Activated CD4-positive, alpha-beta T cell treated with anti-CD3 and anti-CD28 coated beads for 4 hours (primary cell): ENCODE measurements around the gene ACTN1.

Experiments used
- DNase-seq, 2 donors: peaks; one replicate each; pipeline ENCODE4 v3.0.0-alpha.2; 2020

The ACTN1 gene

DNA sequence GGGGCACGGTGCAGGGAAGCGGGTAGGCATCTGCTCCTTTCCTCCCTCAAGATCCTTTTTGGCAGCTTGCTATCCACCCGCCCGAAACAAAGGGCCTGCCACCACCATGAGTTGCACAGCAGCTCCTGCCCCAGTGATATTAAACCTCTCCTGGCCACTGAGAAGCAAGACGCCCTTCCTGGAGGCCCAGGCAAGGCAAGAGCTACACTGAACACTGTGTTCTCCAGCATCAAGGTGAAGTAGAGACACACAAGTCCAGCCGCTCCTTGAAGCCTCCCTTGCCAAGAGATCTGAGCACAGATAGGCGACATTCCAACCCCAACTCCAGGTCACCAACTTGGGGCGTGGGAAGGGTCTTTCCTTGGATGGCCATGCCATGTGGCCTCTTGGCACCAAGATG, 70.9 kb downstream of the ACTN1 start:
- DNase-seq = no peak

GRCh38 chr14:68906439-68906838, 72.7 kb downstream of the ACTN1 start:
- DNase-seq = no peak

DNA sequence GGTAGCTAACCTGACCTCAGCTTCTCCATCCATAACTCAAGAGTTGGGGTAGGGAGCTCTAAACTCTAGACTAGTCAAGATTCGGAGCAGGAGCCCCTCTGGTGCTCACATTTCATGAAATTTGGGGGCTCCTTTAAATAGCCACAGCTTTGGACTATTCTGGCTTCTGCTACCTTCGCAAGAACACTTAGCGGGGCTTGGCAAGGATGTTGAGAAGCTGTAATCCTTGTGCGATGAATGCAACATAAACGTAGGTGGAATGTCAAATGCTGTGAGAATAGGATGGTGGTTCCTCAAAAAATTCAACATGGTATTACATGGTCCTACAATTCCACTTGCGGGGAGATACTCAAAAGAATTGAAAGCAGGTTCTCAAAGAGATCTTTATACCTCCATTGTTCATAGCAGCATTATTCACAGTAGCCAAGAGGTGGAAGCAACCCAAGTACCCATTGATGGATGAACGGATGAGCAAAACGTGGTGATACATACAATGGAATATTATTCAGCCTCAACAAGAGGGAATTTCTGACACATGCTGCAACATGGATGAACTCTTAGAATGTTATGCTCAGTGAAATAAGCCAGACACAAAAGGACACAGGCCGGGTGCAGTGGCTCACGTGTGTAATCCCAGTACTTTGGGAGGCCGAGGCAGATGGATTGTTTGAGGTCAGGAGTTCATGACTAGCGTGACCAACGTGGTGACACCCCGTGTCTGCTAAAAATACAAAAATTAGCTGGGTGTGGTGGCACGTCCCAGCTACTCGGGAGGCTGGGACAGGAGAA, 73.8 kb downstream of the ACTN1 start:
- no peak for DNase-seq

DNA sequence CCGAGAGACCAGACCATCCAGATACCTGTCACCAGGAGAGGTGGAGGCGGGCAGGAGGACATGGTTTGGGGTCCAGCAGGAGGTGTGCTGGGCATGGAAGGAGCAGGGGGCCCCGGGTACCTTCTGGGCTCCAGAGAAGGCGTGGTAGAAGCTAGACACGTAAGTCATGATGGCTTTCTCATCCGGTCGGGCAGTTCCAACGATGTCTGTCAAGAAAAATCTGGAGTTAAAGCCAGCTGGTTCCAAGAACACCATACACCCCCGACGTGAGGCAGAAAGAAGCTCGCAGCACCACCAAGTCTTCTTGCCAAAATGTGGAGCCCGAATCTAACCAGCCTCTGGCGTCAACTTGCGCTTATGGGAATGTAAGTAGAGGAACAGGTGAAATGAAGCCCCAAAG, 76.7 kb downstream of the ACTN1 start:
- DNase-seq = no peak

DNA sequence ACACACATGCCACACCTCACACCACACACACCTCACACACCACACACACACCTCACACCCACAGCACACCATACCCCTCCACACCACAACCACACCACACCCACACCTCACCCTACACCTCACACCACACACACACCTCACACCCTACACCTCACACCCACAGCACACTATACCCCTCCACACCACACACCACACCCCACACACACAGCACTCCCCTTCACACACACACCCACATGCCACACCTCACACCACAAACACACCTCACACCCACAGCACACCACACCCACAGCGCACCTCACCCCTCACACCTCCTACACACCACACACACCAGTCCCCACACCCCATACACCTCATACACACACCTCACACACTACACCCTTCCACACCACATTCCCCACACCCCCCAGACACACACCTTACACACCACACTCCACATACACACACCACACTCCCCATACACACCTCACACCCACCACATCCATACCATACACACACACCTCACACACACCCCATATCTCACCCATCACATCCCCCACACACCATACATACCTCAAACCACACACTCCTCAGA, 80.0 kb downstream of the ACTN1 start:
- DNase-seq = no peak

DNA sequence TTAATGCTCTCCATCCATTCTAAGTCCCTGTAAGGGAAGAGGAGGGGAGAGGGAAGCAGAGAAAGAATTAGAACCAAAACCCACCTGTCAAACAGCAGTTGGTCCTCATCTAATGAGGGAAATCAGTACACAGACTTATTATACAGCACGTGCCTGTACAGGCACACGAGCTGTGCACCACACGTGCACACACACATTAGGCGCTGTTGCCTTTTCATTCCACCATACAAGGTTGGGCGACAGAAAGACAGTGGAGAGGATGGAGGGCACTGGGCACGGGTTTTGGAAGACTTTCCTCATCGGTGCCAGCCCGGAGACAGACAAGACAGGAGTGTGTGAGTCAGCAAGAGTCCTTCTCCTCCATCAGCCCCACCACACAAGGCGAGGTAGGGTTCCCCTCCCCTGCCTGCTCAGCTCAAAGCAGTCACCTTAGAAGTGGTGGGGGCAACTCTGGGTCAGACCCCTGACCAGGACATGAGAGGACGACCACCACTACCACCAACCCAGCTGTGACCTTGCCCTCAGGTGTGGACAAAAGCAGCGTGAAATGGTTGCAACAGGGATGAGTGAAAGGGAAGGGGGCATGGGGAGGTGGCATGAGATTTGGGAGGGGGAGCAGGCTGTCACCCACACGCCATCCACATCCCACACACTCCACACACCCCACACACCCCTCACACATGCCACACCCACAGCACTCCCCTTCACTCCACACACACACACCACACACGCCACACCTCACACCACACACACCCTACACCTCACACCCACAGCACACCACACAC, 80.7 kb downstream of the ACTN1 start:
- no peak for DNase-seq

DNA sequence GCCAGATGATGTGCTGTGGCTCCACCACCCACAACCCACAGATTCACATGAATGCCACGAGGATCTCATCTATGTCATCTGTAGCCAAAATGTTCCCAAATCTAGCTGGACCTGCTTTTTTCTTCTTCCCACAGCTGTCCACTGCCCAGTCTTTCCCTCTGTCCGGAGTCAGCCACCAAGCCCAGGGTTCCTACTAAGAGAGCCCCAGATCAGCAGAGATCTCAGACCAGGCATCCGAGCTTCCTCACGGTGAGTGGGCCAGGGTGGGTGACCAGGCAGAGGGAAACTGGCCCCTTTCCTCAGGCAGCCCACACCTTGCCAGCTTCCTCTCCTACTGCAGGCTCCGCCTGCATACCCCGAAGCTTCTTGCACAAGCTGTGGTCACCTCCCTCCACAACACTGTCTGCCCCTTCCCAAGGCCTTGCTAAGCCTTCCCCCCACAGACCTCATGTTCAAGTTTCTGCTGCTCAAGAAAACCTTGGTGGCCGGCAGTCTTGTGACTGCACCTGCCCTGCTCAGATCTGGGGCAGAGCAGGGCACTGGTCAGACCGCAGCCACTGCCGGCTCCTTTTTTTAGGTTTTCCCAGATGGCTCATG, 81.4 kb downstream of the ACTN1 start:
- DNase-seq = no peak

DNA sequence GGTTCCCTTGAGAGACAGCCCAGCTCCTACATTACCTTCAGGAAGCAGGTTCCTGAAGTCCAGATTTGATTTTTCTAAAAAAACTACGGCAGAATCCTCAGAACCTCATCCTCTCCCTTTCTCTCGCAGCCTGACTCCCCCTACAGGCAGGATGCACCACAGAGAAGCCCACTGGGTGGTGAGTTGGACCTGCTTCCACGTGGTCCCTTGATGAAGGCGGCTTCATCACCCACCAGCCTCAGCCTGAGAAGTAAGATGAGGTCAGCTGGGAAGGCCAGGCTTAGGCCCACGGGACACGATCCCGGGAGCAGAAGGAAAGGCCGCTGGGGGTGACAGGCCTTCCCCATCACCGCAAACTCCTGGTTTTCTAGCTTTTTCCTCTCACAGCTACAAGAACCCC, 83.0 kb downstream of the ACTN1 start:
- DNase-seq = no peak

DNA sequence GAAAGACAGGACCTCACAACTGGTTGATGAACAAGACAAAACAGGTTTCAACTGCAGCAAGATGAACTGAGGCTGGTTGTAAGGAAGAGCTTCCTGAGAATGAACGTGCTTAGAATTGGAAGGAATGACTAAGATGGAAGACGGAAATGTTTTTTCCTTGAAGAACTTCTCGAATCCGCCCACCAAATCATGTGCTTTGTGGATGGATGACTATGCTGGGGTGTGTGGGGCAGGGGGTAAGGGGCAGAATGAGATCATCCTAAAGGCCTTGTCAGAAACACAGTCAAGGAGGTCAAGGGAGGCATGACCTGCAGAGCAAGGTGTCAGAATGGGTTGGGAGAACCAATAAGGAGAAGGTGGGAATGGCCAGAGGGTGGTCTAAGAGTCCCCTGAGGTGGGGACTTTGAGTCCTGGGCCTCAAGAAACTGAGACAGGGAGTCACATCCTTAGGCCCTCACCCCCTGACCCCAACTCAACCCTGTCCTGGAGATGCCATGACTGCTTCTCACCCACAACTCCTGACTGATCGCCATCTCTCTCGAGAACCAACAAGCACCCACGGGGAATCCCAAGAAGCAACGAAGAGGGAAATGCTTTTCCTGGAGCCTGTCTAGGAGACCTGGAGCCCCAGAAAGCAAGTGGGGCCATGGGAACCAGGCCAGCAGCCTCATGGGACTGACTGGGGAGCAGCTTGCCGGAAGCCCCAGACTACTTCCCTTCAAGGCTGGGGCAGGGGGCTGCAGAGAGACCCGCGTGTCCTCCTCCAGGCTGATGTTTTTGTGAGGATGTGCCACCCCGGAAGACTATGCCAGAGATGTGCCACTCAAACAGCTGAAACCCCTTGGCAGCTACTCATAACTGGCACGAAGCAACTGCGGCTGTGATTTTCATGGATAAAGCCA, 84.0 kb downstream of the ACTN1 start:
- DNase-seq = no peak

DNA sequence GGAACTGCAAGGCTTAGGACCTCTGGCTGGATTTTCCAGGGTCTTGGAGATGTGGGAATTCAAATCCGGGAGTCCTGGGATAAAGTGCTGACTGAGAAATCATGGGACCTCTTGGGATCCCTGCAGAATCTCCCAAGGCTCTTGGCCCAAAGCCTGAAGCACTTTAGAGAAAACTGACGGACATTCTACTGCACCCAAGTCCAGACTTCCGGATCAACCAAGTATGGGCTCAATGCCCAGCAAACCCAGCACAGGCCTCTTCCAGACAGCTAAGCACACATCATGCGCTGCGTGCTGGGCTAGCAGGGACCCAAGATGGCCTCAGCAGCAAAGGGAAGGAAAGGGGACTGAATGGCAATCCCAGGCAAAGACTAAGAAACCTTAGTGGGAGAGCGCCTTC, 85.0 kb downstream of the ACTN1 start:
- no peak for DNase-seq

DNA sequence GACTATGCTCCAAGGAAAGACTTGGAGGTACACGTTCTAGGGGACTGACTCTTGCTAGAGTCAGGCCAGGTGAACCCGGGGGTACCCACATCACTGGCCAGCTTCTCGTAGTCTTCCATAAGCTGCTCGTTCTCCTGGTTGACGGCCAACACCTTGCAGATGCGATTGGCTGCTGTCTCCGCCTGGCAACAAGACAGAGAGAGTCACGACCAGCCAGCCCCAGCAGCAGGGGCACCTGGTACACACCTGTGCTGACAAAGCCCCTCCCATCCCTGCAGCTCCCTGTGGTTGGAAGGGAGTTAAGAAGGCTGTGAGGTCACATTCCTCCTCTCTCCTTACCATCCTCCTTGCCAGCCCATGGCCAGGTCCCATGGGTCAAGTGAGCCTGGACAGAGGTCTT, 85.5 kb downstream of the ACTN1 start:
- no peak for DNase-seq

- DNase-seq = no peak
Observed at GRCh38 chr14:68892961-68893360, 86.1 kb downstream of the ACTN1 start.

- no peak for DNase-seq
Observed at GRCh38 chr14:68891851-68892660, 87.0 kb downstream of the ACTN1 start.

DNA sequence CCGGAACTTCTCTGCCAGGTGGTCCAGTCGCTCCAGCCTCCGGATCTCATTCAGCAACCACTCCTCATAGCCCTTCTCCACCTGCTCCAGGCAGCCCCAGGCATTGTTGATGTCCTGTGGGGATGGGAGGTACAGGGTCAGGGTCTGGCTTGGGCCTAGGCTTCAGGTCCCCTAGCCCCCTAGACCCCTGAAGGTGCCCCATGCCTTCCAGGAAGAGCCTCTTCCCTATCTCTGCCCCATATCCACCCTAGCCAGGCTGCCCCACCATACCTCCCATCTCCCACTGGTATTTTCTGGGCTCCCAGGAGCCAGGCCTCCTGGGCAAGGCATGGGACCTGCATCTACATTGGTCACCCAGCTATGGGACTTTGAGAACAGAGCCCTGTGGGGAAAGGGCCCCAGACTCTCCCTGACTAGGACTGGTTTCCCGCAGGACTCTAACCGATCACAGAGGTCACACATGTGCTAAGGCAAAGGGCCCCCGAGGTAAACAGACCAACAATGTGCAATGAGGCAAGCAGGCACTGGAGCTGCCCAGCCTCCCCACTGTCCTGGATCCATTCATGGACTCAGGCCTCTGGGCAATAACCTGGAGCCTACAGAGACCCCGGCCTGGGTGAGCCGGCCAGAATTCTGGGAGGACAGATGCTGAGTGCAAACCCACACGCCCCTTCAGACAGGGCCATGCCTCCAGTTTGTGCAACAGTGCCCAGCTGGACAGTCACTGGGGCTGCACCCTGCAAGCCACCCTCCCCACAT, 88.8 kb downstream of the ACTN1 start:
- DNase-seq = no peak

GRCh38 chr14:68888883-68889282, 90.2 kb downstream of the ACTN1 start:
- DNase-seq = no peak

- DNase-seq = no peak
Observed at GRCh38 chr14:68888025-68888850, 90.9 kb downstream of the ACTN1 start.

- DNase-seq = no peak
Observed at GRCh38 chr14:68886109-68886434, 93.0 kb downstream of the ACTN1 start.

- DNase-seq = no peak
Observed at GRCh38 chr14:68885226-68886108, 93.6 kb downstream of the ACTN1 start.
